Kasumi-1 (cell line): ENCODE measurements around the gene IL4.

Experiments used
- DNase-seq, 2 experiments: peaks; one replicate each; lab custom pipeline; 2025; lab: John Stamatoyannopoulos, UW

IL4 gene

GRCh38 chr5:132695956-132696355 is 22.2 kb downstream of the IL4 start:
- DNase-seq: no peak

DNA sequence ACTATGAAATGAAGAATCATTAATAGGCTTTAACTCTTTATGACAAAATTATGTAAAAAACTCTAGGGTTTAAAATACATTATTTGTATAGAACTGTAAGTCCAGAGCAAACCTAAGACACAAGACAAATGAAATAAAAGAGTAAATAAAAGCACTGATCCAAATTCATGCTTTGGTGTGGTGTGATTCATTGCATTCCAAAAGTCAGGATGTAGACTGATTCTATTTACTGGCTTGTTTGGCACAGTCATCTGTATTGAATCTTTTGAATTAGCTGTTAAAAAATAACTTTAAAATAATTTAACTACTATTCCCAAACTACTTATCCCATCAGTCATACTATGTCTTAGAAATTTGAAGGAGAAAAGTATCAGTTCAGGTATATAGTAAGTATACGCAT is 31.1 kb downstream of the IL4 start:
- no peak for DNase-seq

GRCh38 chr5:132708645-132709044 is 34.9 kb downstream of the IL4 start:
- peak in 1 of 2 experiments; percentile 4 for DNase-seq

GRCh38 chr5:132714456-132715307 is 40.9 kb downstream of the IL4 start:
- DNase-seq: peak; percentile 49 to 74

- DNase-seq: no peak
Observed at GRCh38 chr5:132718544-132719312, 44.9 kb downstream of the IL4 start.

DNA sequence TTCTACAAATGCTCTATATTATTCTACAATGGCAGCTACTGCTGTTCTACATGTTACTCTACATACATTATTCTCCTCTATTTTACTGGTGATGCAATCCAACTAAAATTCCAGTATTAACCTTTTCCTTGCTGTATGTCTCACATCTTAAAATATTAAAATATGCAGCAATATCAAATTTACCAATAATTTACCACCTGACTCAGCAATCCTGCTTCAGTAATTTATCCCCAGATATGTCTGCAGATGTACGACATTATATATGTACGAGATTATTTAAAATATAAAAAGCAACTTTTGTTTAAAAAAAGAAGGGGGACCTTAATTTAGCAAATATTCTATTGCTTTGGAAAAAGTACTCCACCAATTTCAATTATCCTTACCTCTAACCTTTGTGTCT is 52.0 kb downstream of the IL4 start:
- DNase-seq: no peak

DNA sequence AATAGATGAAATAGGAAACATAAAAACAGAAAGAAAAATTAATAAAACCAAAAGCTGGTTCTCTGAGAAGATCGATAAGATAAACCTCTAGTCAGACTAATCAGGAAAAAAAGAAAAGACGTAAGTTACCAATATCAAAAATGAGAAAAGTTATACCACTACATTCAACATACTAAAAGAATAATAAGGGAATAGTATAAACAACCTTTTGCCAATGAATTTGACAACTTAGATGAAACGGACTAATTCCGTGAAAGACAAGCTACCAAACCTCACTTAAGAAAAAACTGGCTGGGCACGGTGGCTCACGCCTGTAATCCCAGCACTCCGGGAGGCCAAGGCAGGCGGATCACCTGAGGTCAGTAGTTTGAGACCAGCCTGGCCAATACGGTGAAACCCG is 56.1 kb downstream of the IL4 start:
- DNase-seq: no peak
